GM21737 (cell line): ENCODE data around the gene SP140.

Experiments used
- ATAC-seq: cut with Tn5 transposase; IDR thresholded peaks from one replicate; pipeline ENCODE4 v1.9.1; 2021; ENCODE audit warnings: mild to moderate bottlenecking, moderate library complexity; ENCODE audit not compliant: unreplicated experiment

The SP140 gene

DNA sequence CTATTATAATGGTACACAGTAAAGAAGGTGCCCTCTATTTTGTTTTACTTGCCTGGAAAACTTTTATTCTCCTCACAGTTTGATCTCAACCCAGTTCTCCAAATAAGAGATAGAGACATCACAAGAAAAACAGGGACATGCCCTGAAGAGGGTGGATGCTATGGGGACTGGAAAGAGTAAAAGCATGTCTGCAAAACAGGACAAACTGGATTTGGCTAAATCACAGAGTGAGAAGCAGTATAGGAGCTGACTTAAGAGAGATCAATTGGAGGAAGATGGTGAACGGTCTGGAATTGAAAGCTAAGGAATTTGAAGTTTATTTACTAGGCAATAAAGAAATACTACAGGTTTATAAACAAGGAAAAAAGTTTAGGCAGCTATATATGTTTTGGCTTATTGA is 134.5 kb downstream of the SP140 start:
- no peak for ATAC-seq

DNA sequence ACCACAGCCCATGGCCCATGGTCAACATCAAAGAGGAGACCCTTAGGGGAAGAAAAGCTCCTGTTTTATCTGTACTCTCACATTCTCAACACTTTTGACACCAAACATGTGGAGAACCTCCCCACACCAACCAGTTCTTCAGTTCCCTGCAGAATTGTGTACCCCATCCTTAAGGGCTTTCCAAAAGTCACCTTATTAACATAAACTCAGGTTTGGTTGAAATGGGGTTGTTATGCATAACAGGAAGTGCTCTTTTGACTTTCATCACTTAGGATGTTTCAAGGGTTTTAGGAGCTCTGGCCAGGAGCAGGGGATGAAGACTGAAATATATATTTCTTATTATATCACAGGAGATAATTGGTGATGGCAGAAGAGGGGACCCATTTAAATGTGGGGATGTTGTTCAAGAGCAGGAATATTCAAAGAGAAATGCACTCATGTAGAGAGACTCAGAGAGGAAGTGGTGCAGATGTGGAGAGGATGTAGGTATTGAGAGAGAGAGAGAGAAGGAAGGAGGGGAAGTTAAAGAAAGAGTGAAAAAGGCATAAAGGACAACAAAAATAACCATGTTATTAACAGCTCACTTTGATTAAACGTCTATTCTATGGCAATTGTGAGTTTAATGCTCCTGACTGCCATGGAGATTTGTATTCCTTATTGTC is 136.6 kb downstream of the SP140 start:
- ATAC-seq: no peak
